Osteoblast (primary cell): ENCODE results near the gene GYG1. TPM values are rescaled to one million over a fixed set of nuclear protein-coding genes. Genes with fewer than 3 reads are reported as not detected.

Experiments used
- DNase-seq: peaks from one replicate; pipeline ENCODE4 v3.0.0; 2011; ENCODE audit warnings: low spot score, mixed read lengths; ENCODE audit not compliant: insufficient read length; ENCODE audit errors: missing footprints
- H2AFZ ChIP-seq: 2 replicates; pipeline ENCODE4 v1.6.0; 2011; ENCODE audit warnings: mild to moderate bottlenecking, low read length
- H3K27ac ChIP-seq: 2 replicates; pipeline ENCODE4 v1.5.1; 2011; ENCODE audit warnings: mild to moderate bottlenecking, low read depth, low read length, moderate library complexity
- H3K27me3 ChIP-seq: 2 replicates; pipeline ENCODE4 v1.6.0; 2012; ENCODE audit warnings: mild to moderate bottlenecking, control low read depth, inconsistent platforms, low read length, moderate library complexity; ENCODE audit not compliant: insufficient read depth
- H3K36me3 ChIP-seq: 2 replicates; pipeline ENCODE4 v1.5.1; 2011; ENCODE audit warnings: mild to moderate bottlenecking, low read length, control low read depth, moderate library complexity; ENCODE audit not compliant: insufficient read depth
- H3K4me1 ChIP-seq: 2 replicates; pipeline ENCODE4 v1.5.1; 2011; ENCODE audit warnings: mild to moderate bottlenecking, low read length, control low read depth, moderate library complexity; ENCODE audit not compliant: insufficient read depth
- H3K4me2 ChIP-seq: 2 replicates; pipeline ENCODE4 v1.6.0; 2011; ENCODE audit warnings: mild to moderate bottlenecking, low read length; ENCODE audit not compliant: insufficient read depth
- H3K4me3 ChIP-seq: fragments of 200-600 bp; sonication (generic); 3 replicates; pipeline ENCODE4 v1.5.1; 2012; ENCODE audit warnings: mild to moderate bottlenecking, low read length, inconsistent platforms; ENCODE audit not compliant: insufficient read depth
- H3K79me2 ChIP-seq: 2 replicates; pipeline ENCODE4 v1.6.0; 2012; ENCODE audit warnings: mild to moderate bottlenecking, low read length, control low read depth, inconsistent platforms; ENCODE audit not compliant: insufficient read depth
- H3K9me3 ChIP-seq: 2 replicates; pipeline ENCODE4 v1.5.1; 2011; ENCODE audit warnings: low read depth, low read length, control low read depth
- H4K20me1 ChIP-seq: 2 replicates; pipeline ENCODE4 v1.6.0; 2012; ENCODE audit warnings: mild to moderate bottlenecking, low read length, control low read depth; ENCODE audit not compliant: insufficient read depth
- total RNA-seq: library from RNA; depleted of rRNA; stranded (reverse); fragments of >200 nt; gene quantifications from 2 replicates; pipeline ENCODE4 v1.2.3, GENCODE V29; 2012
- TF ChIP-seq, protein P1 (sequence below): IDR thresholded peaks from 2 replicates; pipeline ENCODE4 v1.5.1; 2011; ENCODE audit warnings: mild to moderate bottlenecking, low read depth, low read length, moderate library complexity; ENCODE audit errors: extremely low read depth

Gene GYG1
- total RNA-seq, 1 donor: 42.3 TPM

GRCh38 chr3:148948913-148949657, 42.3 kb upstream of the GYG1 start:
- Histone ChIP-seq H3K27ac (no peak overlapping the region), H3K36me3 (no peaks in the 10 kb centered on the region), H3K79me2 (no peaks in the 10 kb centered on the region), H3K9me3 (no peaks in the 10 kb centered on the region), H3K4me1 (no peaks in the 10 kb centered on the region), H4K20me1 (no peaks in the 10 kb centered on the region), H3K4me2 (no peak overlapping the region), H3K27me3 (no peaks in the 10 kb centered on the region), H2AFZ (peak overlapping the region; percentile 30), H3K4me3 (no peak overlapping the region)
- no peak for DNase-seq
- TF ChIP-seq, protein P1, sequence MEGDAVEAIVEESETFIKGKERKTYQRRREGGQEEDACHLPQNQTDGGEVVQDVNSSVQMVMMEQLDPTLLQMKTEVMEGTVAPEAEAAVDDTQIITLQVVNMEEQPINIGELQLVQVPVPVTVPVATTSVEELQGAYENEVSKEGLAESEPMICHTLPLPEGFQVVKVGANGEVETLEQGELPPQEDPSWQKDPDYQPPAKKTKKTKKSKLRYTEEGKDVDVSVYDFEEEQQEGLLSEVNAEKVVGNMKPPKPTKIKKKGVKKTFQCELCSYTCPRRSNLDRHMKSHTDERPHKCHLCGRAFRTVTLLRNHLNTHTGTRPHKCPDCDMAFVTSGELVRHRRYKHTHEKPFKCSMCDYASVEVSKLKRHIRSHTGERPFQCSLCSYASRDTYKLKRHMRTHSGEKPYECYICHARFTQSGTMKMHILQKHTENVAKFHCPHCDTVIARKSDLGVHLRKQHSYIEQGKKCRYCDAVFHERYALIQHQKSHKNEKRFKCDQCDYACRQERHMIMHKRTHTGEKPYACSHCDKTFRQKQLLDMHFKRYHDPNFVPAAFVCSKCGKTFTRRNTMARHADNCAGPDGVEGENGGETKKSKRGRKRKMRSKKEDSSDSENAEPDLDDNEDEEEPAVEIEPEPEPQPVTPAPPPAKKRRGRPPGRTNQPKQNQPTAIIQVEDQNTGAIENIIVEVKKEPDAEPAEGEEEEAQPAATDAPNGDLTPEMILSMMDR: no peak

- H3K27ac ChIP-seq: no peak overlapping the region
- DNase-seq: peak; percentile 44
- no peaks in the 10 kb centered on the region for H3K27me3 ChIP-seq
- H3K4me2 ChIP-seq: no peak overlapping the region
- H3K9me3 ChIP-seq: no peaks in the 10 kb centered on the region
- TF ChIP-seq, protein P1: peak; percentile 36
- H3K36me3 ChIP-seq: no peaks in the 10 kb centered on the region
- H3K4me1 ChIP-seq: peaks cover 4% of the 10 kb centered on the region
- no peak overlapping the region for H3K4me3 ChIP-seq
- no peak overlapping the region for H2AFZ ChIP-seq
- H3K79me2 ChIP-seq: no peaks in the 10 kb centered on the region
- H4K20me1 ChIP-seq: no peaks in the 10 kb centered on the region
These were observed 40.5 kb upstream of the GYG1 start for GRCh38 chr3:148950806-148951205.

DNA sequence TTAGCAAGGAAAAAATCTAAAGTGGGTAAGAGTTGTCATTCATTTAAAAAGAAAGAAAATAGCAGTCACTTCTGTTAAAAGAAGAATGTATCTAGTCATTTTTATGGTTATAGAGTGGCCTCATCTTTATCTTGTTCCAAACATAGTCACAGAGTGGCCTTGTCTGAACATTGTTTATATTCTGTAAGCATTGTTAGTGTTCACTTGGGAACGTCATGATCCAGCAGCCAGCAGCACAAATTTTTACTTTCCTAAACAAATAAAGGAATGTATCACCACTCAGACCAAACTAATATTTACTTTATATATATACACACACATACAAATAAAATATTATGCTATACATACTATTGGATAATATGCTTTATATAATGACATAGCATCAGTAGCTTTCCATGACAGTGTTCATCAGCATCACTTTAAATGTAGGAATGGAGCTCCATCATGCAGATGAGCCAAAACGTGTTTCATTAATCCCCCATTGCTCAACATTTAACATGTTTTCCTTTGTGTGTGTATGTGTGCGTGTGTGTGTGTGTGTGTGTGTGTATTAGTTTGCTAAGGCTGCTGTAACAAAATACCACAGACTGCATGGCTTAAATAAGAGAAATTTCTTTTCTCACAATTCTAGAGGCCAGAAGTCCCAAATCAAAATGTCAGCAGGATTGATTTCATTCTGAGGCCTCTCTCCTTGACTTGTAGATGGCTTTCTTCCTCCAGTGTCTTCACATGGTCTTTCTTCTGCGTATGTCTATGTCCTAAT, 39.6 kb upstream of the GYG1 start:
- TF ChIP-seq, protein P1: no peak
- Histone ChIP-seq H2AFZ (no peak overlapping the region), H3K4me1 (peaks cover 12% of the 10 kb centered on the region), H3K4me3 (no peak overlapping the region), H3K27me3 (no peaks in the 10 kb centered on the region), H3K4me2 (no peak overlapping the region), H3K79me2 (no peaks in the 10 kb centered on the region), H3K36me3 (no peaks in the 10 kb centered on the region), H4K20me1 (no peaks in the 10 kb centered on the region), H3K9me3 (no peaks in the 10 kb centered on the region), H3K27ac (no peak overlapping the region)
- DNase-seq: no peak

- H3K36me3 ChIP-seq: no peaks in the 10 kb centered on the region
- no peak overlapping the region for H2AFZ ChIP-seq
- no peak for DNase-seq
- H3K4me1 ChIP-seq: peaks cover 12% of the 10 kb centered on the region
- TF ChIP-seq, protein P1: no peak
- H3K4me2 ChIP-seq: no peak overlapping the region
- H3K4me3 ChIP-seq: no peak overlapping the region
- no peaks in the 10 kb centered on the region for H4K20me1 ChIP-seq
- no peaks in the 10 kb centered on the region for H3K27me3 ChIP-seq
- no peaks in the 10 kb centered on the region for H3K9me3 ChIP-seq
- no peak overlapping the region for H3K27ac ChIP-seq
- no peaks in the 10 kb centered on the region for H3K79me2 ChIP-seq
These were observed 38.2 kb upstream of the GYG1 start for GRCh38 chr3:148953094-148953493.
